ENCODE measurements around the gene GABARAPL1. TPM values are rescaled to one million over a fixed set of nuclear protein-coding genes. Genes with fewer than 3 reads are reported as not detected.
"Not testable (repeated sequence)": the region's sequence is repeated elsewhere in the genome, so short reads cannot be mapped to it uniquely, and the experiment has no call there.

The GABARAPL1 gene
- total and polyA plus RNA-seq, 4 donors, result 44.0 to 88.5 (median 75.0) TPM

GRCh38 chr12:10196210-10196609 is 16.5 kb upstream of the GABARAPL1 start:
- Histone ChIP-seq H3K9me3 (ENCODE audit: control insufficient read depth in 4 of 4, insufficient read depth in 3 of 4, low read length in 3 of 4) (no peaks in the 10 kb centered on the region), H3K4me1 (ENCODE audit: control insufficient read depth in 5 of 5, insufficient read depth in 5 of 5, low read length in 5 of 5) (no peaks in the 10 kb centered on the region), H3K9ac (ENCODE audit: insufficient read depth in 1 of 2, low read length in 2 of 2) (no peak overlapping the region), H3K27ac (ENCODE audit: low read depth in 1 of 2, low read length in 1 of 2) (no peak overlapping the region), H3K36me3 (ENCODE audit: control insufficient read depth in 4 of 4, insufficient read depth in 4 of 4, low read length in 4 of 4) (no peaks in the 10 kb centered on the region), H3K4me3 (no peak overlapping the region), H3K27me3 (ENCODE audit: control insufficient read depth in 3 of 3, insufficient read depth in 3 of 3, low read length in 2 of 3) (no peaks in the 10 kb centered on the region)
- WGBS, 2 donors, result 51 to 77% methylated on average over 10 of the region's 10 CpGs
- no peak for TF ChIP-seq CTCF (IDR thresholded peaks at IDR 0.05; ENCODE audit: control extremely low read depth, extremely low read depth)
- ATAC-seq (ENCODE audit: insufficient read depth, low FRiP score) (no peak), DNase-seq (no peak)

GRCh38 chr12:10197879-10198278 is 14.8 kb upstream of the GABARAPL1 start:
- no peak for TF ChIP-seq CTCF (IDR thresholded peaks at IDR 0.05; ENCODE audit: control extremely low read depth, extremely low read depth)
- no peaks in the 10 kb centered on the region for H3K27me3 ChIP-seq (ENCODE audit: control insufficient read depth in 3 of 3, insufficient read depth in 3 of 3, low read length in 2 of 3)
- H3K27ac ChIP-seq (ENCODE audit: low read depth in 1 of 2, low read length in 1 of 2), result no peak overlapping the region
- H3K36me3 ChIP-seq (ENCODE audit: control insufficient read depth in 4 of 4, insufficient read depth in 4 of 4, low read length in 4 of 4), result no peaks in the 10 kb centered on the region
- no peak for DNase-seq
- ATAC-seq (ENCODE audit: insufficient read depth, low FRiP score), result no peak
- no peak overlapping the region for H3K4me3 ChIP-seq
- H3K9me3 ChIP-seq (ENCODE audit: control insufficient read depth in 4 of 4, insufficient read depth in 3 of 4, low read length in 3 of 4), result no peaks in the 10 kb centered on the region
- no peak overlapping the region for H3K9ac ChIP-seq (ENCODE audit: insufficient read depth in 1 of 2, low read length in 2 of 2)
- 86 to 92% methylated on average over 5 of the region's 5 CpGs for WGBS, 2 donors
- no peaks in the 10 kb centered on the region for H3K4me1 ChIP-seq (ENCODE audit: control insufficient read depth in 5 of 5, insufficient read depth in 5 of 5, low read length in 5 of 5)

- not testable (repeated sequence) for H3K36me3 ChIP-seq (ENCODE audit: control insufficient read depth in 4 of 4, insufficient read depth in 4 of 4, low read length in 4 of 4); H3K4me1 ChIP-seq (ENCODE audit: control insufficient read depth in 5 of 5, insufficient read depth in 5 of 5, low read length in 5 of 5); H3K9ac ChIP-seq (ENCODE audit: insufficient read depth in 1 of 2, low read length in 2 of 2); H3K4me3 ChIP-seq; H3K27me3 ChIP-seq (ENCODE audit: control insufficient read depth in 3 of 3, insufficient read depth in 3 of 3, low read length in 2 of 3); ATAC-seq (ENCODE audit: insufficient read depth, low FRiP score); H3K27ac ChIP-seq (ENCODE audit: low read depth in 1 of 2, low read length in 1 of 2); H3K9me3 ChIP-seq (ENCODE audit: control insufficient read depth in 4 of 4, insufficient read depth in 3 of 4, low read length in 3 of 4); DNase-seq
- WGBS, 2 donors, result 92 to 94% methylated on average over 2 of the region's 2 CpGs
Observed at GRCh38 chr12:10204495-10204894, 8.2 kb upstream of the GABARAPL1 start.

GRCh38 chr12:10205220-10205807 is 7.4 kb upstream of the GABARAPL1 start:
- no peak for DNase-seq
- Histone ChIP-seq H3K27me3 (ENCODE audit: control insufficient read depth in 3 of 3, insufficient read depth in 3 of 3, low read length in 2 of 3) (peaks cover 0 to 2% (median 0%) of the 10 kb centered on the region in 3 donors), H3K9ac (ENCODE audit: insufficient read depth in 1 of 2, low read length in 2 of 2) (no peak overlapping the region), H3K4me3 (no peak overlapping the region), H3K4me1 (ENCODE audit: control insufficient read depth in 5 of 5, insufficient read depth in 5 of 5, low read length in 5 of 5) (no peaks in the 10 kb centered on the region), H3K9me3 (ENCODE audit: control insufficient read depth in 4 of 4, insufficient read depth in 3 of 4, low read length in 3 of 4) (no peaks in the 10 kb centered on the region), H3K27ac (ENCODE audit: low read depth in 1 of 2, low read length in 1 of 2) (no peak overlapping the region), H3K36me3 (ENCODE audit: control insufficient read depth in 4 of 4, insufficient read depth in 4 of 4, low read length in 4 of 4) (no peaks in the 10 kb centered on the region)
- ATAC-seq (ENCODE audit: insufficient read depth, low FRiP score), result no peak
- no peak for TF ChIP-seq CTCF (IDR thresholded peaks at IDR 0.05; ENCODE audit: control extremely low read depth, extremely low read depth)
- 68 to 86% methylated on average over 3 of the region's 3 CpGs for WGBS, 2 donors
